SH-SY5Y (cell line): Measurements from ENCODE around the gene GAS2.

Source experiments
- GATA2 ChIP-seq: IDR thresholded peaks from 2 replicates; pipeline ENCODE4 v1.6.1; 2011; ENCODE audit warnings: mild to moderate bottlenecking, low read depth, low read length
- GATA3 ChIP-seq: IDR thresholded peaks from 2 replicates; pipeline ENCODE4 v1.6.1; 2011; ENCODE audit warnings: low read depth, mild to moderate bottlenecking, low read length, moderate library complexity

GRCh38 chr11:22641559-22641958 is 24.9 kb upstream of the GAS2 start:
- TF ChIP-seq GATA2 (no peak), GATA3 (no peak)
